Measurements from ENCODE around the gene CIT. TPM values are rescaled to one million over a fixed set of nuclear protein-coding genes. Genes with fewer than 3 reads are reported as not detected.

CIT gene
- total and polyA plus RNA-seq, 9 of the 15 experiments (the other 6 are each of a cell fraction or from before 2014, with no cell fraction given): 1.1 to 46.7 (median 21.3) TPM

DNA sequence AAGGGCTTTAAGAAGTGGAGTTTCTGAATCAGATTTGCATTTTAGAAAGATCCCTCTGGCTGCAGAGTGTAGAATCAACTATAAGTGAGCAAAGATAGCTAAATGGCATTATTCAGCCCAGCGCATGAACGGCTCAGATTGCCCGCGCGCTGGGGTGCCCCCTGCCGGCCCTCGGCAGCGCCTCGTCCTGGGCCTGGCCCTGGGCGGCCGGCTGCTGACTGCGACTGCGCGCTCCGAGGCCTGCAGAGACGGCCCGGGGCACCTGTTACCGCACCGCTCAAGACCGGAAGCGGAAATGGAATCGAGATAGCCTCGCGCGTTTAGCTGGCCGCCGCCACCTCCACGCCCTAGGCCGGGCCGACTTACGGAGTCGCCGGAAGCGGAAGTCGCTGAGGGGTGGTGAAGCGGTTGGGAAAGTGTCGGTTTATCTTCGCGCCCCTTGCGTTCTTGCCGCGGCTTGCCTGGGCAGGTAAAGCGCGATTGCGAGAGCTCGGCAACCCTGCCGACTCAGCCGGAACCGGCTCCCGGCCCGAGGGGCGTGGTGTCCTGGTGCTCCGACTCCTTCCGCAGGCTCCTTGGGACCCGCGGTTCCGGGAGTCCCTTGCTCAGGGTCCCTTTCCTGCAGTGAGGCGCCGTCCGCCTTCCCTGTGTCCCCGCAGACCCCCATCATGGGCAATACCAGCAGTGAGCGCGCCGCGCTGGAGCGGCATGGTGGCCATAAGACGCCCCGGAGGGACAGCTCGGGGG, 209.4 kb downstream of the CIT start, which contains the start of gene PRKAB1 (continued):
- TF ChIP-seq, protein P1, sequence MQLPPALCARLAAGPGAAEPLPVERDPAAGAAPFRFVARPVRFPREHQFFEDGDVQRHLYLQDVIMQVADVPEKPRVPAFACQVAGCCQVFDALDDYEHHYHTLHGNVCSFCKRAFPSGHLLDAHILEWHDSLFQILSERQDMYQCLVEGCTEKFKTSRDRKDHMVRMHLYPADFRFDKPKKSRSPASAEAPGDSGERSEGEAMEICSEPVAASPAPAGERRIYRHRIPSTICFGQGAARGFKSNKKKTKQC (CRISPR knock-in tag; IDR thresholded peaks at IDR 0.05): no peak; the same call in 1 of the 2 replicates
- TF ChIP-seq RBM34 (IDR thresholded peaks at IDR 0.05; ENCODE audit: borderline replicate concordance, insufficient read depth, low read length) (no peak), ZNF764 (CRISPR knock-in tag; IDR thresholded peaks at IDR 0.05; ENCODE audit: low read depth) (no peak), ZNF644 (tag; IDR thresholded peaks at IDR 0.05; ENCODE audit: low read depth) (no peak), ZNF239 (CRISPR knock-in tag; IDR thresholded peaks at IDR 0.05) (no peak), BCOR (IDR thresholded peaks at IDR 0.05) (0 out of 2 replicates have a peak, but pooled peaks have one; percentile 18)
- TF ChIP-seq, protein P2, sequence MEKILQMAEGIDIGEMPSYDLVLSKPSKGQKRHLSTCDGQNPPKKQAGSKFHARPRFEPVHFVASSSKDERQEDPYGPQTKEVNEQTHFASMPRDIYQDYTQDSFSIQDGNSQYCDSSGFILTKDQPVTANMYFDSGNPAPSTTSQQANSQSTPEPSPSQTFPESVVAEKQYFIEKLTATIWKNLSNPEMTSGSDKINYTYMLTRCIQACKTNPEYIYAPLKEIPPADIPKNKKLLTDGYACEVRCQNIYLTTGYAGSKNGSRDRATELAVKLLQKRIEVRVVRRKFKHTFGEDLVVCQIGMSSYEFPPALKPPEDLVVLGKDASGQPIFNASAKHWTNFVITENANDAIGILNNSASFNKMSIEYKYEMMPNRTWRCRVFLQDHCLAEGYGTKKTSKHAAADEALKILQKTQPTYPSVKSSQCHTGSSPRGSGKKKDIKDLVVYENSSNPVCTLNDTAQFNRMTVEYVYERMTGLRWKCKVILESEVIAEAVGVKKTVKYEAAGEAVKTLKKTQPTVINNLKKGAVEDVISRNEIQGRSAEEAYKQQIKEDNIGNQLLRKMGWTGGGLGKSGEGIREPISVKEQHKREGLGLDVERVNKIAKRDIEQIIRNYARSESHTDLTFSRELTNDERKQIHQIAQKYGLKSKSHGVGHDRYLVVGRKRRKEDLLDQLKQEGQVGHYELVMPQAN (IDR thresholded peaks at IDR 0.05; ENCODE audit: borderline replicate concordance): peak; percentile 82
- TF ChIP-seq, protein P3, sequence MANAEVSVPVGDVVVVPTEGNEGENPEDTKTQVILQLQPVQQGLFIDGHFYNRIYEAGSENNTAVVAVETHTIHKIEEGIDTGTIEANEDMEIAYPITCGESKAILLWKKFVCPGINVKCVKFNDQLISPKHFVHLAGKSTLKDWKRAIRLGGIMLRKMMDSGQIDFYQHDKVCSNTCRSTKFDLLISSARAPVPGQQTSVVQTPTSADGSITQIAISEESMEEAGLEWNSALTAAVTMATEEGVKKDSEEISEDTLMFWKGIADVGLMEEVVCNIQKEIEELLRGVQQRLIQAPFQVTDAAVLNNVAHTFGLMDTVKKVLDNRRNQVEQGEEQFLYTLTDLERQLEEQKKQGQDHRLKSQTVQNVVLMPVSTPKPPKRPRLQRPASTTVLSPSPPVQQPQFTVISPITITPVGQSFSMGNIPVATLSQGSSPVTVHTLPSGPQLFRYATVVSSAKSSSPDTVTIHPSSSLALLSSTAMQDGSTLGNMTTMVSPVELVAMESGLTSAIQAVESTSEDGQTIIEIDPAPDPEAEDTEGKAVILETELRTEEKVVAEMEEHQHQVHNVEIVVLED (CRISPR knock-in tag; IDR thresholded peaks at IDR 0.05): no peak
- TF ChIP-seq, protein P4, sequence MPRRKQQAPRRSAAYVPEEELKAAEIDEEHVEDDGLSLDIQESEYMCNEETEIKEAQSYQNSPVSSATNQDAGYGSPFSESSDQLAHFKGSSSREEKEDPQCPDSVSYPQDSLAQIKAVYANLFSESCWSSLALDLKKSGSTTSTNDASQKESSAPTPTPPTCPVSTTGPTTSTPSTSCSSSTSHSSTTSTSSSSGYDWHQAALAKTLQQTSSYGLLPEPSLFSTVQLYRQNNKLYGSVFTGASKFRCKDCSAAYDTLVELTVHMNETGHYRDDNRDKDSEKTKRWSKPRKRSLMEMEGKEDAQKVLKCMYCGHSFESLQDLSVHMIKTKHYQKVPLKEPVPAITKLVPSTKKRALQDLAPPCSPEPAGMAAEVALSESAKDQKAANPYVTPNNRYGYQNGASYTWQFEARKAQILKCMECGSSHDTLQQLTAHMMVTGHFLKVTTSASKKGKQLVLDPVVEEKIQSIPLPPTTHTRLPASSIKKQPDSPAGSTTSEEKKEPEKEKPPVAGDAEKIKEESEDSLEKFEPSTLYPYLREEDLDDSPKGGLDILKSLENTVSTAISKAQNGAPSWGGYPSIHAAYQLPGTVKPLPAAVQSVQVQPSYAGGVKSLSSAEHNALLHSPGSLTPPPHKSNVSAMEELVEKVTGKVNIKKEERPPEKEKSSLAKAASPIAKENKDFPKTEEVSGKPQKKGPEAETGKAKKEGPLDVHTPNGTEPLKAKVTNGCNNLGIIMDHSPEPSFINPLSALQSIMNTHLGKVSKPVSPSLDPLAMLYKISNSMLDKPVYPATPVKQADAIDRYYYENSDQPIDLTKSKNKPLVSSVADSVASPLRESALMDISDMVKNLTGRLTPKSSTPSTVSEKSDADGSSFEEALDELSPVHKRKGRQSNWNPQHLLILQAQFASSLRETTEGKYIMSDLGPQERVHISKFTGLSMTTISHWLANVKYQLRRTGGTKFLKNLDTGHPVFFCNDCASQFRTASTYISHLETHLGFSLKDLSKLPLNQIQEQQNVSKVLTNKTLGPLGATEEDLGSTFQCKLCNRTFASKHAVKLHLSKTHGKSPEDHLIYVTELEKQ (CRISPR knock-in tag; IDR thresholded peaks at IDR 0.05): no peak
- TF ChIP-seq, protein P5, sequence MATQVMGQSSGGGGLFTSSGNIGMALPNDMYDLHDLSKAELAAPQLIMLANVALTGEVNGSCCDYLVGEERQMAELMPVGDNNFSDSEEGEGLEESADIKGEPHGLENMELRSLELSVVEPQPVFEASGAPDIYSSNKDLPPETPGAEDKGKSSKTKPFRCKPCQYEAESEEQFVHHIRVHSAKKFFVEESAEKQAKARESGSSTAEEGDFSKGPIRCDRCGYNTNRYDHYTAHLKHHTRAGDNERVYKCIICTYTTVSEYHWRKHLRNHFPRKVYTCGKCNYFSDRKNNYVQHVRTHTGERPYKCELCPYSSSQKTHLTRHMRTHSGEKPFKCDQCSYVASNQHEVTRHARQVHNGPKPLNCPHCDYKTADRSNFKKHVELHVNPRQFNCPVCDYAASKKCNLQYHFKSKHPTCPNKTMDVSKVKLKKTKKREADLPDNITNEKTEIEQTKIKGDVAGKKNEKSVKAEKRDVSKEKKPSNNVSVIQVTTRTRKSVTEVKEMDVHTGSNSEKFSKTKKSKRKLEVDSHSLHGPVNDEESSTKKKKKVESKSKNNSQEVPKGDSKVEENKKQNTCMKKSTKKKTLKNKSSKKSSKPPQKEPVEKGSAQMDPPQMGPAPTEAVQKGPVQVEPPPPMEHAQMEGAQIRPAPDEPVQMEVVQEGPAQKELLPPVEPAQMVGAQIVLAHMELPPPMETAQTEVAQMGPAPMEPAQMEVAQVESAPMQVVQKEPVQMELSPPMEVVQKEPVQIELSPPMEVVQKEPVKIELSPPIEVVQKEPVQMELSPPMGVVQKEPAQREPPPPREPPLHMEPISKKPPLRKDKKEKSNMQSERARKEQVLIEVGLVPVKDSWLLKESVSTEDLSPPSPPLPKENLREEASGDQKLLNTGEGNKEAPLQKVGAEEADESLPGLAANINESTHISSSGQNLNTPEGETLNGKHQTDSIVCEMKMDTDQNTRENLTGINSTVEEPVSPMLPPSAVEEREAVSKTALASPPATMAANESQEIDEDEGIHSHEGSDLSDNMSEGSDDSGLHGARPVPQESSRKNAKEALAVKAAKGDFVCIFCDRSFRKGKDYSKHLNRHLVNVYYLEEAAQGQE (IDR thresholded peaks at IDR 0.05; ENCODE audit: borderline replicate concordance): peak; percentile 71; the same call in 1 of the 2 replicates
- TF ChIP-seq, protein P5 (CRISPR knock-in tag; IDR thresholded peaks at IDR 0.05; ENCODE audit: low read depth): no peak

Data from K562 (cell line).